CD4-positive, alpha-beta T cell treated with Interferon alpha-2 for 1 hour (primary cell): ENCODE data around the gene BPI.
"Not testable (repeated sequence)": the region's sequence is repeated elsewhere in the genome, so short reads cannot be mapped to it uniquely, and the experiment has no call there.

Source experiments
- DNase-seq, 2 donors: peaks; one replicate each; pipeline ENCODE4 v3.0.0-alpha.2; 2020 to 2022

The BPI gene

GRCh38 chr20:38303908-38304379, at the start of gene BPI:
BPI (plus strand) TSS chr20:38304156; CDS start chr20:38304224, 68 bp downstream.
- peak; percentile 17 to 45 for DNase-seq

GRCh38 chr20:38254621-38255020, 49.3 kb upstream of the BPI start:
- DNase-seq = not testable (repeated sequence)

GRCh38 chr20:38255393-38255792, 48.6 kb upstream of the BPI start:
- no peak for DNase-seq

DNA sequence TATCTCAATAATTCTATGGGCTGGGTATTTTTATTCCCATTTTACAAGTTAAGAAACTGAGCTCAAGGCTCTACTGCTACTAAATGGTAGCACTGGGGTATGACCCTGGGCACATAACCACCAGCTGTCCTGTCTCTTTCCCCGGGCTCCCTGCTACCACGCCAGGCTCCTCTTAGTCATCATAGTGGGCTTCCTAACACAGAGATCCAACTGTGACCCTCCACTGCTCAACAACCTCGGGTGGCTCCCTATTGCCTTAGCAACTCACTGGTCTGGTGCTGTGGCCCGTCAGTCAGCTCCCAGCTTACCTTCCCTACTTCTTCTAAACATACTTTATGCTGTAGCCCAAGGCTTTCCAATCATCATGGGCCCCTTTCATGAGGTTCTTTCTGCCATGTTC, 47.9 kb upstream of the BPI start:
- DNase-seq = no peak

DNA sequence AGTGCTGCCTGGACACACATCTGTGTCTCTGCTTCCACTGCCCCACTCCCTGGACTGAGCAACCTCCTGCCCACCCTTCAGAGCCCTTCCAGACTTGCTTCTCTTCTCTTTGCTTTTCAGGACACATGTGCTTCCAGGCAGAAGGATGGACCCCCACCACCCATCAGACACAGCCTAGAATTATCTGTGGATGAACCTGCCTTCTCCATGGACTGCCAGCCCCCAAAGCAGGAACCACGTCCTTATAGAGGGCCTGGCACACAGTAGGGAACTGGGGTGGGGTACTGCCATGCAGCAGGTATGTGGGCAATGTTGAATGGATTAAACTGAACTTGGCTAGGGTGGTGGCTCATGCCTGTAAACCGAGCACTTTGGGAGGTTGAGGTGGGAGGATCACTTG, 47.0 kb upstream of the BPI start:
- no peak for DNase-seq

DNA sequence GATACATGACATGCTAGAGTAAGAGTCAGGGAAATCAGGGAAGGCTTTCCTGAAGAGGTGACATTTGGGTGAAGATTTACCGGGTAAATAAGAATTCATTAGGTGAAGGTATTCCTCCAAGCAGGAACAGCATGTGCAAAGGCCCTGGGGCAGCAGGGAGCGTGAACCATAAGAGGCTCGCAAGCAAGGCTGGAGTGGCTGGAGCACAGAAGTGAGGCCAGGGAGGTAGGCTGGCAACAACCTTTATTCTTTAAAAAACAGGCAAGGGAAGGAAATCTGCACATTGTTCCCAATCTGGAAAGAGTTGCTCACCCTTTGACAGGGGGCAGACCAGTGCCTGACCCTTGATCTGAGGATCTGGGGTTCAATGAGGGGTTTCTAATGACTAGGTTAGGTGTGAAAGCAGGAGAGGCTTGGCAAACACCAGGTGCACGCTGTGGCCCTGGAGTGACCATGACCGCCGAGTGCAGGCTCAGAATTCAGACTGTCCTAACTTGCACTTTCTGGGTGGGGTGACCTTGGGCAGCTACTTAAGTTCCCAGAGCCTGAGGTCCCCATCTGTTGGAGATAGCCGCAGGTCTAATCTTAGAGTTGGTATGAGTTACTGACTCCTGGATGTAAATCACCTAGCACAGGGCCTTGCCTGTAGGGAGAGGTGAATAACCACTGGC, 45.3 kb upstream of the BPI start:
- DNase-seq = no peak

DNA sequence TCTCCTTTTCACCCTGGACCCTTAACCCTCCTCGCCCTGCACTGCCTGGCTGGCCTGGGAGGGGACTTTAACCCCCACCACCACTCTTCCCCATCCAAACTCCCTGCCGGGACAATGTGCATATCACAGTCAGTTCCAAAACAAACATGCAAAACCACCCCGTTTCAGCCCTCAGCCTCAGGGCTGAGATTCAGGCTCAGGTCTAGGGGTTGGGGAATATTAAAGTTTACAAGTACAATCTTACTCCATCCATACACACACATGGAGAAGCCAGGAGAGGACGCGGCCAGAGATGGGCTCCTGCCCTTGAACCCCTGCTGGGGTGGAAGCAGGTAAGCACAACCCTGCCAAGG, 44.0 kb upstream of the BPI start:
- no peak for DNase-seq

GRCh38 chr20:38260378-38261053, 43.4 kb upstream of the BPI start, which contains the start of gene KIAA1755:
KIAA1755 (minus strand) TSS chr20:38260735; CDS start chr20:38260500, 235 bp downstream.
- no peak for DNase-seq

GRCh38 chr20:38261054-38261390, 42.9 kb upstream of the BPI start:
- no peak for DNase-seq

DNA sequence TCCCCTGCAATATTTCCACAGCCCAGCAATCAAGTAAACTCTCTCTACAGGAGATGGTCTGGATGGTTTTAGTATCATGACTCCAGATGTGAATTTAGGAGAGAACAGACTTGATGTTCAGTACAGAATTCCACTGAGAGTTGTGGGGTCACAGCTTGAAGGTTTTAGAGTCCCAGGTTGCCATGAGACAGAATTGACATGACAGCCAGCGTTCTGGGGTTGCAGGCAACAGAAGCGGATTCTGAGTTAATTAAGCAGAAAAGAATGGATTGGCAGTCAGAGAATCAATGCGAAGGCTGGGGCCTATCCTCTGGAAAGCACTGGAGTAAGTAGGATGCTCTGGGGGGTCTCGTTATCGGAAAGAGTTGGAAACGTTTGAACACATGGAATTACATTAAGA, 41.0 kb upstream of the BPI start:
- no peak for DNase-seq

DNA sequence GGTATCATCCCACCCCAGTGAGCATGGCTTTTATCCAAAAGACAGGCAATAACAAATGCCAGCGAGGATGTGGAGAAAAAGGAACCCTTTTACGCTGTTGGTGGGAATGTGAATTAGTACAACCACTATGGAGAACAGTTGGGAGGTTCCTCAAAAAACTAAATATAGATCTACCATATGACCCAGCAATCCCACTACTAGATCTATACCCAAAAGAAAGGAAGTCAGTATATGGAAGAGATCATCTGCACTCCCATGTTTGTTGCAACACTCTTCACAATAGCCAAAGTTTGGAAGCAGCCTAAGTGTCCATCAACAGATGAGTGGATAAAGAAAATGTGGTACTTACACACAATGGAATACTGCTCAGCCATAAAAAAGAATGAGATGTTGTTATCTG, 37.5 kb upstream of the BPI start:
- DNase-seq = no peak

- no peak for DNase-seq
Observed at GRCh38 chr20:38267296-38267695, 36.7 kb upstream of the BPI start.

DNA sequence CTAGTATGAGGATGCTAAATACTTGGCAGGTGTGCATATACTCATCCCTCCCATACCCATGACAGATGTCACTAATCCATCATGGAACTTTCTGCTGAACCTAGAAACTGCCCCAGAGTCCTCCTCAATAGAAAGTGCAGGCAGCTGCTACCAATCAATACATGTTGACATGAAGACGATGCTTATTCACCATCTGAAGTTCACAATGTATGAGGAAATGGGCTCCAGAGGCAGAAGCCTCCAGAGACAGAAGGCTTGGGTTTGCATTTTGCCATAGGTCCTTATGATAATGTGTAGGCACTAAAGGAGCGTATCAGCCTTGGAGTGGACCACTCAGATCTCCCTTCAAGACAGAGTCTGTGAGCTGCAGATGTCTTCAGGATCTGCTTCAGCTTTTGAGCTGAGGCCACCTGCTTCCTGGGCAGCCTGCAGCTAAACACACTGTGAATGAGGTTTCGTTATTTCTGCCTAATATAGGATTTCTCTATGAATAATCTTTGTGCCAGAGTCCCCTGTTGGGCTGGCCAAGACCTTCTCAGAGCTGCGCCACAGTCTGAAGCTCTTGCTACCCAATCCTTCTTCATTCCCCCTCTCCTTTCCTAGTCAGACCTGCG, 35.9 kb upstream of the BPI start:
- no peak for DNase-seq

- no peak for DNase-seq
Observed at GRCh38 chr20:38269040-38269439, 34.9 kb upstream of the BPI start.

DNA sequence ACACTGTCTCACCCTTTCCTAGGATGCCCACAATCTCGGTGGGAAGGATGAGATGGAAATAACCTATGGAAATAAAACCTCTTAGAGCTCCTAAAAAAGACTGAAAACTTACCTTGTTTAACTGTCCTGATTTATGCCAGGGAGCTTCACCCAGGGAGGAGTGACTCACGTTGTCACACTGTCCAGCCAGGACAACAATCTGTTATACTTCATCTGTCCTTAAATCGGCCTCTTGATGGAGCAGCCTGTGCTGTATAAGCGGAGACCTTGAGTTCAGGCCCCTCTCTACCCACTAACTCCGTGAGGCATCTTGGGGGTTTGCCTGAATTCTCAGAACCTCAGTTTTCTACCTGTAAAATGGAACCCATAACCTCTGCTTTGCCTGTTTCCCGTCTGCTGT, 34.2 kb upstream of the BPI start:
- DNase-seq = no peak

- DNase-seq = peak in 1 of 2 donors; percentile 9
Observed at GRCh38 chr20:38270869-38271605, 32.9 kb upstream of the BPI start.

GRCh38 chr20:38271608-38272120, 32.3 kb upstream of the BPI start:
- no peak for DNase-seq

DNA sequence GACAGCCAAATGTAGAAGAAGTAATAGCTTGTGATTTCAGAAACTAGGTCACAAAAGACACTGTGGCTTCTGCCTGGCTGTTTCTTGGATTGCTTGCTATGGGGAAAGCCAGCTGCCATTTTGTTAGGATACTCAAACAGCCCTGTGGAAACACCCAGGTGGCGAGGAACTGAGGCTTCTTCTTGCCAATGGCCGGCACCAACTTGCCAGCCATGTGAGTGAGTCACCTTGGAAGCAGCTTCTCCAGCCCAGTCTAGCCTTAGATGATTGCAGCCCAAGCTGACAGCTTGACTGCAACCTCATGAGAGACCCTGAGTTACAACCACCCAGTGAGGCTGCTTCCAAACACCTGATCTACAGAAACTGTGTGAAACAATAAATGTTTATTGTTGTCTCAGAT, 31.6 kb upstream of the BPI start:
- DNase-seq = no peak

DNA sequence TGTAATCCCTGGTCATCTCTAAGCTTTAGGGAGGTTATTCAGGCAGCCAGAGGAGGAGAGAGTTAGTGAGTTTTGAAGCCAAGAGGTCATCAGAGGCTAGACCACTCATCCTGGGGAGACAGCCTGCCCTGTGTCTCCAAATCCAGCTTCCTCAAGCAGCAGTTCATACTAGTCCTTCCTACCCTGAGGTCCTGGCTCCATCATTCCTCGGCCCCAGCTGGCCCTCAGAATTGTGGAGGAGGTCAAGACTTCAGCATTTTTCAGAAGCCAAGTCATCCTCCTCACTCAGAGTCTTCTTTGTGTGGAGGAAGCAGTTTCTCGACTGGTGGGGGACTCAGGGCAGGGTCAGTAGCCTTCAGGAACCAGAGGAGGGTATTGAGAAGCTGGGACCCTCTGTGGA, 31.0 kb upstream of the BPI start:
- no peak for DNase-seq

- peak in 1 of 2 donors; percentile 35 for DNase-seq
Observed at GRCh38 chr20:38275815-38276550, 28.0 kb upstream of the BPI start.

- DNase-seq = no peak
Observed at GRCh38 chr20:38277285-38277684, 26.7 kb upstream of the BPI start.

DNA sequence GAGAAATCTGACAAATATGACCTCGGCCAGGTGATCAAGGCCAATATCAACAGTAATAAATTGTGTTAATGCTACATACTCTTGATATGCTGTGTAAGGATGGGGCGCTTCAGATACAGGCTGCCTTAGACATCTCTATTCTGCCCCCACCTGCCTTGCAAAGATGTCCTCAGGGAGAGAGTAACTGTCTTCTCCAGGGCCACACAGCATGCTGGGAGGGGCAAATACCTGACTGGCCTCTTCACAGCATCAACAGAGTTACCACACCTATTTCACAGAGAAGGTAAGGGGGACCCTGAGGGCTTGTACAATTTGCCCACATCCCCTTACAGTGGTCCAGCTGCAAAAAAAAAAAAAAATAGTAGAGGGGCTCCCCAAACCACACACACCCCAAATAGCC, 26.3 kb upstream of the BPI start:
- no peak for DNase-seq

GRCh38 chr20:38278131-38278530, 25.8 kb upstream of the BPI start:
- DNase-seq = no peak
